ENCODE measurements around the gene SEZ6.

SEZ6 gene

DNA sequence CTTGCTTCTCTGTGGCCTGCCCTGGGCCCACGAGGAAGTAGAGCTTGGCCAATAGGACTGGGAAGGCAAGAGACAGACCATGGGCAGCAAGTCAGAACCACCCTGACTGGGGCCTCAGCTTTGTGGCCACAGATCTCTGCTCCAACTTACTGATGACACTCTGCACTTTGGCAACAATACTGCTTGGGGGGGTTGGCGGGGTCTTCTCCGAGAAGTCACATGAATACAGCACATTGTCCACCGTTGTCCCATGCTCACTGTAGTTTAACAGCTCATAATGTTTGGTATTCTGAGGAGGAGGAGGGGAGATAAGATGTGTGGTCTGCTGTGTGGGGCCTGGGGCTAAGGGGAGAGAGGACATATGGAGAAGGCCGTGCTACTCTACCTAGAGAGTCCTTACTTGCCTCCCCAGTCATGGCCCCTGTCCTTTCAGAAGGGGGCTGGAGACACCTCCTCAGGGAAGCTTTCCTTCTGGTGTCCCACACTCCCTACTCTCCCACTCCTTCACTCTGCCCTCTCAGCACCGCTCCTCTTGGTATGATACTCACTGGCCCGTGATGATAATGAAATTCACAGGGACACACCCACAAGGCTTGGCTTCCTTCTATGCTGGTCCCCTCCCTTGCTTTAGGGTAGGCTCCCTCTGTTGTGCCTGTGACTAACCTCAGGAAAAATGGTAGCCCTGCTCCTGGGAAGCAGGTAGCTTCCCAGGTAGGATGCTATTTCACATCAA is 99.0 kb downstream of the SEZ6 start:
- Histone ChIP-seq H3K27me3 (ENCODE audit: low read depth, low read length) (no peaks in the 10 kb centered on the region), H3K4me3 (ENCODE audit: low read depth in 1 of 2, low read length in 2 of 2) (no peak overlapping the region), H3K27ac (ENCODE audit: low read length) (no peak overlapping the region), H3K36me3 (ENCODE audit: control insufficient read depth in 1 of 2, insufficient read depth in 2 of 2, low read length in 2 of 2) (peaks cover 44 to 49% of the 10 kb centered on the region in 2 donors), H3K4me1 (ENCODE audit: control insufficient read depth in 1 of 2, insufficient read depth in 2 of 2, low read length in 2 of 2) (peaks cover 10 to 41% of the 10 kb centered on the region in 2 donors), H3K9me3 (ENCODE audit: control insufficient read depth in 1 of 2, low read length in 2 of 2) (no peaks in the 10 kb centered on the region)

DNA sequence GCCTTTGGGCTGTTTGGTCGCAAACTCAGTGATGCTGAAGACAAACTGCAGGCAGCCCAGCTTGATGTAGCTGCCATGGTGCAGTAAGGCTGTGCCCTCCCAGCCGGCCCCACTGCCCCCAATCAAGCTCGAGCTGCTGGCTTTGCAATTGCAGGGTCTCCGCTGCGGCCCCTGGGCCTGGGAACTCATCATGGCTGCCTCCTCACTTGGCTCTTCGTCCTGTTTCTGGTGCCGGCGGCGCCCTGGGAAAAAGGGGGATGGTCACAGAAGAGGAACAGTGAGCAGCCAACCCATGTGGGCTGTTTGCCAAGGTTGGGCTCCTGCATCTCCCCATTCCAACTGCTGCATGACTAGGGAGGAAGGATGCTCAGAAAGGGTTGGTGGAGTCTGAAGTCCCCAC is 99.6 kb downstream of the SEZ6 start:
- Histone ChIP-seq H3K4me1 (ENCODE audit: control insufficient read depth in 1 of 2, insufficient read depth in 2 of 2, low read length in 2 of 2) (peaks cover 12 to 42% of the 10 kb centered on the region in 2 donors), H3K4me3 (ENCODE audit: low read depth in 1 of 2, low read length in 2 of 2) (no peak overlapping the region), H3K27ac (ENCODE audit: low read length) (no peak overlapping the region), H3K36me3 (ENCODE audit: control insufficient read depth in 1 of 2, insufficient read depth in 2 of 2, low read length in 2 of 2) (peaks cover 38 to 43% of the 10 kb centered on the region in 2 donors), H3K9me3 (ENCODE audit: control insufficient read depth in 1 of 2, low read length in 2 of 2) (no peaks in the 10 kb centered on the region), H3K27me3 (ENCODE audit: low read depth, low read length) (no peaks in the 10 kb centered on the region)

Data from muscle layer of duodenum (tissue), 2 donors.